ENCODE data around the gene PCDHGC3.

PCDHGC3 gene

DNA sequence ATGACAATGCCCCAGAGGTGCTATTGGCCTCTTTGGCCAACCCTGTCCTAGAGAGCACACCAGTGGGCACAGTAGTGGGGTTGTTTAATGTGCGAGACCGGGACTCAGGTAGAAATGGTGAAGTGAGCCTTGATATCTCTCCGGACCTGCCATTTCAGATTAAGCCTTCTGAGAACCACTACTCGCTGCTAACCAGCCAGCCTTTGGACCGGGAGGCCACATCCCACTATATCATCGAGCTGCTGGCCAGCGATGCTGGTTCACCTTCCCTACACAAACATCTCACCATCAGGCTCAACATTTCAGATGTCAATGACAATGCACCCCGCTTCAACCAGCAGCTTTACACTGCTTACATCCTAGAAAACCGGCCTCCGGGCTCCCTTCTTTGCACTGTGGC, 14.5 kb downstream of the PCDHGC3 start:
- DNase-seq (ENCODE audit: low read depth), result no peak
- TF ChIP-seq, protein P1, sequence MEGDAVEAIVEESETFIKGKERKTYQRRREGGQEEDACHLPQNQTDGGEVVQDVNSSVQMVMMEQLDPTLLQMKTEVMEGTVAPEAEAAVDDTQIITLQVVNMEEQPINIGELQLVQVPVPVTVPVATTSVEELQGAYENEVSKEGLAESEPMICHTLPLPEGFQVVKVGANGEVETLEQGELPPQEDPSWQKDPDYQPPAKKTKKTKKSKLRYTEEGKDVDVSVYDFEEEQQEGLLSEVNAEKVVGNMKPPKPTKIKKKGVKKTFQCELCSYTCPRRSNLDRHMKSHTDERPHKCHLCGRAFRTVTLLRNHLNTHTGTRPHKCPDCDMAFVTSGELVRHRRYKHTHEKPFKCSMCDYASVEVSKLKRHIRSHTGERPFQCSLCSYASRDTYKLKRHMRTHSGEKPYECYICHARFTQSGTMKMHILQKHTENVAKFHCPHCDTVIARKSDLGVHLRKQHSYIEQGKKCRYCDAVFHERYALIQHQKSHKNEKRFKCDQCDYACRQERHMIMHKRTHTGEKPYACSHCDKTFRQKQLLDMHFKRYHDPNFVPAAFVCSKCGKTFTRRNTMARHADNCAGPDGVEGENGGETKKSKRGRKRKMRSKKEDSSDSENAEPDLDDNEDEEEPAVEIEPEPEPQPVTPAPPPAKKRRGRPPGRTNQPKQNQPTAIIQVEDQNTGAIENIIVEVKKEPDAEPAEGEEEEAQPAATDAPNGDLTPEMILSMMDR (IDR thresholded peaks at IDR 0.05; ENCODE audit: control insufficient read depth, insufficient read depth, low read depth, low read length, missing control alignments), result no peak
- H3K4me3 ChIP-seq (ENCODE audit: control insufficient read depth, low read depth, low read length), result no peak overlapping the region

DNA sequence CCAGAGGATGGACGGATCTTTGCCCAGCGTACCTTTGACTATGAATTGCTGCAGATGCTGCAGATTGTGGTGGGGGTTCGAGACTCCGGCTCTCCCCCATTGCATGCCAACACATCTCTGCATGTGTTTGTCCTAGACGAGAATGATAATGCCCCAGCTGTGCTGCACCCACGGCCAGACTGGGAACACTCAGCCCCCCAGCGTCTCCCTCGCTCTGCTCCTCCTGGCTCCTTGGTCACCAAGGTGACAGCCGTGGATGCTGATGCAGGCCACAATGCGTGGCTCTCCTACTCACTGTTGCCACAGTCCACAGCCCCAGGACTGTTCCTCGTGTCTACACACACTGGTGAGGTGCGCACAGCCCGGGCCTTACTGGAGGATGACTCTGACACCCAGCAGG, 15.0 kb downstream of the PCDHGC3 start:
- DNase-seq (ENCODE audit: low read depth), result no peak
- H3K4me3 ChIP-seq (ENCODE audit: control insufficient read depth, low read depth, low read length), result no peak overlapping the region
- TF ChIP-seq, protein P1 (IDR thresholded peaks at IDR 0.05; ENCODE audit: control insufficient read depth, insufficient read depth, low read depth, low read length, missing control alignments), result no peak

DNA sequence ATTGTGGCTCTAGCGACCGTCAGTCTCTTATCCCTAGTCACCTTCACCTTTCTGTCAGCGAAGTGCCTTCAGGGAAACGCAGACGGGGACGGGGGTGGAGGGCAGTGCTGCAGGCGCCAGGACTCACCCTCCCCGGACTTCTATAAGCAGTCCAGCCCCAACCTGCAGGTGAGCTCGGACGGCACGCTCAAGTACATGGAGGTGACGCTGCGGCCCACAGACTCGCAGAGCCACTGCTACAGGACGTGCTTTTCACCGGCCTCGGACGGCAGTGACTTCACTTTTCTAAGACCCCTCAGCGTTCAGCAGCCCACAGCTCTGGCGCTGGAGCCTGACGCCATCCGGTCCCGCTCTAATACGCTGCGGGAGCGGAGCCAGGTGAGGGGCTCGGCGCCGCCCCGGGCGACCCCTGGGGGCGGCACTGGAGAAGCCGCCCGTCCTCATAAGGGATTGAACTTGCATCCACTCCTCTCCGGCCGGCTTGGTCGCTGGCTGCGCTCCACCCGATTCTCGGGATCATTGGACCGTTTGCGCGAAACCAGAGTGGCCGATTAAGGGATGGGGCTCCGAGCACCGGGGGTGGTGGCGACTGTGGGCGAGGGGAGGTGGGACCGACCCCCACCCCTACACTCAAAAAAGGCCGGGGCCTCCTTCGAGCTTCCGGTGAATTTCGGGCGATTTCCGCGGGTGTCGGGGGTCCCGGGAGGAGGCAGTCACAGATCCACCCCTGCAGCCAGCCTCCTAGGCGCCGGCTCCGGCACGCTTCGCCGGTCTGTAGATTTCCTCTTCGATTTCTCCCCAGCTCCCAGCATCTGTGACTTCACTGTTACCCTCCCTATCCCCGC, 15.8 kb downstream of the PCDHGC3 start:
- TF ChIP-seq, protein P1 (IDR thresholded peaks at IDR 0.05; ENCODE audit: control insufficient read depth, insufficient read depth, low read depth, low read length, missing control alignments), result no peak
- no peak for DNase-seq (ENCODE audit: low read depth)
- H3K4me3 ChIP-seq (ENCODE audit: control insufficient read depth, low read depth, low read length), result no peak overlapping the region

DNA sequence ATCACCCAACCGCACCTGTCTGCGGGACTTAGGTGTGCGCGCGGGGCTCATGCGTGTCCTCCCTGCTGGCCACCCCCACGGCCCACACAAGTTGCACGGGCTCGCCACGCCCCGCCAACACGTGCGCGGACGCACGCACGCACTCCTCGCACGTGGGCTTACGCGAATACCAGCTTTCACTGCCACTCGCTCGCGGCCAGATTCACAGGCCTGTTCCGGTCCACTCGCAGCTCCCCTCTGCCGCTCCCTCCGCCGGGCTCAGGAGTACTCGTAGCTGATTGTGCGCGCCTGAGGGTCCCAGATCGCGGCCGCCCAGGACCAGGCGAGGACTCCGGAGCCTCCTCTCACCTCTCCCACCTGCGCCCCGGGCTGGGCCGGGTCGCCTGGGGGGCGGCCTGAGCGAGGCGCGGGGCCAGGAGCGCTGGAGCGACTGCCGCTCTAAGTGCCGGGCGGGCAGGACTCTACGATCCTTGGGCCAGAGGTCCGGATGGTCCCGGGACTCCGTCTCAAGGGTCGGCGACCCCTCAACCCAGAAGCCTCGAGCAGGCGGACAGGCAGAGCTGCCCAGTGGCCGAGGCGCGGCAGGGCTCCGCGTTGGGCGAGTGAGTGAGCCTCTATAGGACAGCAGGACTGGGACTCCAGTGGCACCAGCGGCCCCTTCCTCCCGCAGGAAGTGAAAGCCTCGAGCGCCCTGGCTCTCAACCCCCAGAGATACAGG, 16.6 kb downstream of the PCDHGC3 start:
- TF ChIP-seq, protein P1 (IDR thresholded peaks at IDR 0.05; ENCODE audit: control insufficient read depth, insufficient read depth, low read depth, low read length, missing control alignments), result no peak
- H3K4me3 ChIP-seq (ENCODE audit: control insufficient read depth, low read depth, low read length), result no peak overlapping the region
- no peak for DNase-seq (ENCODE audit: low read depth)

DNA sequence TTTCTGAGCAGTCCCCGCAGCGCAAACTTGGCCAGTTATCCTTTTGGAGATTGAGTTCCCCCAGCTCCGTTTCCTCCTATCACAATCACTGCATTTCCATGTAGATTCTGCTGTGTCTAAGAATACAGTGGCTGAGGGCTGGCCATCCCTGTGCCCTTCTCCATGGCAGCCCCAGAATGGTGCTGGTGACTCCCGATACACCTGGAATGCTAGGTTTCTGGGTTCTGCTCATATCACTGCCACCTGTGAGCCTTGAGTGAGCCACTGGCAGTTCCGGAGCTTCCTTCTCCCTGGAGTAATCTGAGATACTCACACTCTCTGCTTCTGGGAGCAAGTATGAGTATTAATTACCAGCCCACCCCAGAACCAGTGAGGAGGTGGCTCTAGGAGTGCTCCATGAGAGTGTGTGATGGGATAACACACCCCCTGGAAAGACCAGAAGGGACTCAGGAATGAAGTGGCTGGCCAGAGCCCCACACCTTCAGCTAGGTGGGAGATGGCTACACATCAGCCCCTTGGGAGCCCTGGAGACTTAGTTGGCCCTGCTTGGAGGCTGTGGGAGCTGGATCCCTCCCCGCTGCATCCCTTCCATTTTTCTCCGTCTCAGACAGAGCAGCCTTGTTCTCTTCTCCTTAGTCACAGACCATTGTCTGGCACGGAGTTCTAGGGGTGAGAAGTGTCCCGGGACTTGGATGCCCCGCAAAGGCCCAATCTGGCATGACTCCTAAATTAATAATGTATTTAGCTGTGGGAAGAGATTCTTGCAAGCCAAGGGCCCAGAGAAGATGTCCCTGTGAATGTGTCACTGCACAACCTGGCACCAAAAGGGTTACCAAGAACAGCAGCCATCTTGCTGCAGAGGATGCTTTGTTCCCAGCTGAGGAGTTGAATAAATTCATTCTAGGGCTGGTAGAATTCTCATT, 18.0 kb downstream of the PCDHGC3 start:
- DNase-seq (ENCODE audit: low read depth), result no peak
- no peak overlapping the region for H3K4me3 ChIP-seq (ENCODE audit: control insufficient read depth, low read depth, low read length)
- TF ChIP-seq, protein P1 (IDR thresholded peaks at IDR 0.05; ENCODE audit: control insufficient read depth, insufficient read depth, low read depth, low read length, missing control alignments), result no peak

DNA sequence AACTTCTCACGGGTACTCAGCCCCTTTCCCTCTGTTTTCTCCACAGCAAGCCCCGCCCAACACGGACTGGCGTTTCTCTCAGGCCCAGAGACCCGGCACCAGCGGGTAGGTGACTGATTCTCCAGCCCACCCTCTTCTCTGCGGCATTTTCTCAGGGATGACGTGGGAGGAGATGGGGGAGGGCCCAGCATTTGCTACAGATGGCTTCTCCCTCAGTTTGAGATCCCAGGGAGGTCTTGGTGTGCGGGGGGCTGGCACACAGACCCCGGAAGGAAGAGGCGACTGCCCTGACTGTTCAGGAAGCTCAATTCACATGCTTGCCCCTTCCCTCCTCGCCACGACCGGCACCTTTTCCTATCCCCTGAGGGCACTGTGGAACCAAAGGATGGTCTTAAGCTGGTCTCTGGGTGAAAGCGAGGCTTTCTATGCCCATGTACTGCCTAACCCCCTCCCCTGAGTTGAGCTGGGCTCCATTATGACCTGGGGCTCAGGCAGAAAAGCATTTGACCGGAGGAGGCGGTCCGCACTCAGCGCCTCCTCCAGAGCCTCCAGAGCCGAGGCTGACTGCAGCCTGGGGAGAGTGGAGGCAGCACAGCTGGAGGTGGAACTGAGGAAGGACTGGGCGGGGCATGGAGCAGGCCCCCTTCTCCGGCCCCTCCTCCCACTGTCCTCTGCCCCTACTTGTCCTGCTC, 19.1 kb downstream of the PCDHGC3 start:
- DNase-seq (ENCODE audit: low read depth), result no peak
- TF ChIP-seq, protein P1 (IDR thresholded peaks at IDR 0.05; ENCODE audit: control insufficient read depth, insufficient read depth, low read depth, low read length, missing control alignments), result no peak
- no peak overlapping the region for H3K4me3 ChIP-seq (ENCODE audit: control insufficient read depth, low read depth, low read length)
